ENCODE results near the gene DYSF.

GRCh38 chr2:71619230-71619741 is 165.9 kb downstream of the DYSF start:
- TF ChIP-seq POLR2A (IDR thresholded peaks at IDR 0.05; ENCODE audit: low read length) = no peak
- TF ChIP-seq GATA1 (IDR thresholded peaks at IDR 0.05; ENCODE audit: low read depth, low read length) = no peak
